ENCODE measurements around the gene GIN1. TPM values are rescaled to one million over a fixed set of nuclear protein-coding genes. Genes with fewer than 3 reads are reported as not detected.
"Not testable (repeated sequence)": the region's sequence is repeated elsewhere in the genome, so short reads cannot be mapped to it uniquely, and the experiment has no call there.

Gene GIN1
- total RNA-seq, 2 experiments from 2014 or later, result 11.0 to 13.0 TPM

DNA sequence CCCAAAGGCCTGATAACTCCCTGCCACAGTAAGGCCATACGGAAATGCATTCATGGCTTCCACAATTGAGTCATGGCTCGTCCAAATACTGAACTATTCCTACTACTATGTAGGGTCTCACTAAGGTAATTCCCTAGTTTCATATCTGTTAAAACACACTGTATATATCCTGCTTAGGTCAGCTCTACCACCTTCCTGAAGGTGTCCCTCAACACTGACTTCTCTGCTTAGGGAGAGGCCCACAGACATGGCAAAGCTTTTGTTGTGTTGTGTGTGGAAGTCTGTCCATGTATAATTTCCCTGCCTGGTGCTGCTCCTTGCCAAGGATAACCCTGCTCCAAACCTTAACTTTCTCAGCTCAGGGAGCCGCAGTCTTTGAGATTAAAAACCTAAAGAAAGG is 60.4 kb downstream of the GIN1 start:
- no peak overlapping the region for H3K4me3 Mint-ChIP-seq
- CTCF ChIA-PET, result no interaction called here
- H3K27me3 Mint-ChIP-seq (ENCODE audit: low read depth), result no peaks in the 10 kb centered on the region
- H3K4me1 Mint-ChIP-seq (ENCODE audit: low read depth), result no peaks in the 10 kb centered on the region
- intact Hi-C loops (cut with micrococcal nuclease), result loop anchor here (5.0 kb wide), 1 partner anchor 78 kb away; no protein-coding TSS in a partner anchor
- H3K27ac Mint-ChIP-seq, result no peak overlapping the region
- H3K36me3 Mint-ChIP-seq (ENCODE audit: low read depth), result no peaks in the 10 kb centered on the region
- no peaks in the 10 kb centered on the region for H3K9me3 Mint-ChIP-seq
- DNase-seq, result no peak

DNA sequence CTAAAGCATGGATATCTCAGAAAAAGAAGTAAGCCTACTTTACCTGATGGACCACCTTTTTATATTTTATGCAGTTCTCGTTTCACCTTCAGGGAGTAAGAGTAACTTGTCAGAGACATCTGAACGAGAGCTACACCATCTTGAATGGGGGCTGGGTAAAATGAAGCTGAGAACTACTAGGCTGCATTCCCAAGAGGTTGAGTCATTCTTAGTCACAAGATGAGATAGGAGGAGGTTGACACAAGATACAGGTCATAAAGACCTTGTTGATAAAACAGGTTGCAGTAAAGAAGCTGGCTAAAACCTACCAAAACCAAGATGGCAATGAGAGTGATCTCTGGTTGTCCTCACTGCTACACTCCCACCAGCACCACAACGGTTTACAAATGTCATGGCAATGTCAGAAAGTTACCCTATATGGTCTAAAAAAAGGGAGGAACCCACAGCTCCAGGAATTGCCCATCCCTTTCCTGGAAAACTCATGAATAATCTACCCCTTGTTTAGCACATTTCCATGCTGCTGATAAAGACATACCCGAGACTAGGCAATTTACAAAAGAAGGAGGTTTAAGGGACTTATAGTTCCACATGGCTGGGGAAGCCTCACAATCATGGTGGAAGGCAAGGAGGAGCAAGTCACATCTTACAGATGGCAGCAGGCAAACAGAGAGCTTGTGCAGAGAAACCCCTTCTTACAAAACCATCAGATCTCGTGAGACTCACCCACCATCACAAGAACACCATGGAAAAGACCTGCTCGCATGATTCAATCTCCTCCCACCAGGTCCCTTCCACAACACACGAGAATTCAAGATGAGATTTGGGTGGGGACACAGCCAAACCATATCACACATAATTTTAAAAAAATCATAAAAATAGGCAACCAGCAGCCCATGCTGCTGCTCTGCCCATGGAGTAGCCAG is 62.5 kb downstream of the GIN1 start:
- CTCF ChIA-PET, result interaction anchor here (0.6 kb wide), 1 partner anchor 32 kb away, joined by 3 read pairs; no protein-coding TSS in a partner anchor
- H3K4me3 Mint-ChIP-seq, result no peak overlapping the region

DNA sequence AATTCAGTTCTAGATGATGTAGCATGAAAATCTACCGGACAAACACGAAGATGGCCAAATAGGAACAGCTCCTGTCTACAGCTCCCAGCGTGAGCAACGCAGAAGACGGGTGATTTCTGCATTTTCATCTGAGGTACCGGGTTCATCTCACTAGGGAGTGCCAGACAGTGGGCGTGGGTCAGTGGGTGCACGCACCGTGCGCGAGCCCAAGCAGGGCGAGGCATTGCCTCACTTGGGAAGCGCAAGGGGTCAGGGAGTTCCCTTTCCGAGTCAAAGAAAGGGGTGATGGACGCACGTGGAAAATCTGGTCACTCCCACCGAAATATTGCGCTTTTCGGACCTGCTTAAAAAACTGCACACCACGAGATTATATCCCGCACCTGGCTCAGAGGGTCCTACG is 73.2 kb downstream of the GIN1 start:
- CTCF ChIA-PET, result interaction anchor here (2.1 kb wide), 1 partner anchor 365 kb away, joined by 6 read pairs; no protein-coding TSS in a partner anchor
- H3K4me1 Mint-ChIP-seq (ENCODE audit: low read depth); H3K27ac Mint-ChIP-seq; DNase-seq; H3K36me3 Mint-ChIP-seq (ENCODE audit: low read depth); H3K4me3 Mint-ChIP-seq; H3K9me3 Mint-ChIP-seq; intact Hi-C loops (cut with micrococcal nuclease); H3K27me3 Mint-ChIP-seq (ENCODE audit: low read depth): not testable (repeated sequence)

More for the DNA sequence above, 62.5 kb downstream of the GIN1 start:
- no peak for DNase-seq
- H3K9me3 Mint-ChIP-seq, result no peaks in the 10 kb centered on the region
- no peaks in the 10 kb centered on the region for H3K4me1 Mint-ChIP-seq (ENCODE audit: low read depth)
- intact Hi-C loops (cut with micrococcal nuclease), result loop anchor here (5.0 kb wide), 1 partner anchor 80 kb away; no protein-coding TSS in a partner anchor
- H3K27ac Mint-ChIP-seq, result no peak overlapping the region
- H3K36me3 Mint-ChIP-seq (ENCODE audit: low read depth), result no peaks in the 10 kb centered on the region
- no peaks in the 10 kb centered on the region for H3K27me3 Mint-ChIP-seq (ENCODE audit: low read depth)

GRCh38 chr5:103041071-103041676 is 78.8 kb downstream of the GIN1 start:
- CTCF ChIA-PET, result interaction anchor here (1.1 to 2.6 kb wide), 3 partner anchors 185 to 503 kb away, joined by 3 to 5 read pairs (median 5); no protein-coding TSS in a partner anchor
- Mint-ChIP-seq H3K36me3 (ENCODE audit: low read depth) (no peaks in the 10 kb centered on the region), H3K9me3 (no peaks in the 10 kb centered on the region), H3K4me1 (ENCODE audit: low read depth) (no peaks in the 10 kb centered on the region), H3K4me3 (no peak overlapping the region), H3K27me3 (ENCODE audit: low read depth) (no peaks in the 10 kb centered on the region), H3K27ac (no peak overlapping the region)
- intact Hi-C loops (cut with micrococcal nuclease), result loop anchor here (1.0 to 5.0 kb wide), 6 partner anchors 98 to 505 kb away; no protein-coding TSS in a partner anchor
- no peak for DNase-seq

DNA sequence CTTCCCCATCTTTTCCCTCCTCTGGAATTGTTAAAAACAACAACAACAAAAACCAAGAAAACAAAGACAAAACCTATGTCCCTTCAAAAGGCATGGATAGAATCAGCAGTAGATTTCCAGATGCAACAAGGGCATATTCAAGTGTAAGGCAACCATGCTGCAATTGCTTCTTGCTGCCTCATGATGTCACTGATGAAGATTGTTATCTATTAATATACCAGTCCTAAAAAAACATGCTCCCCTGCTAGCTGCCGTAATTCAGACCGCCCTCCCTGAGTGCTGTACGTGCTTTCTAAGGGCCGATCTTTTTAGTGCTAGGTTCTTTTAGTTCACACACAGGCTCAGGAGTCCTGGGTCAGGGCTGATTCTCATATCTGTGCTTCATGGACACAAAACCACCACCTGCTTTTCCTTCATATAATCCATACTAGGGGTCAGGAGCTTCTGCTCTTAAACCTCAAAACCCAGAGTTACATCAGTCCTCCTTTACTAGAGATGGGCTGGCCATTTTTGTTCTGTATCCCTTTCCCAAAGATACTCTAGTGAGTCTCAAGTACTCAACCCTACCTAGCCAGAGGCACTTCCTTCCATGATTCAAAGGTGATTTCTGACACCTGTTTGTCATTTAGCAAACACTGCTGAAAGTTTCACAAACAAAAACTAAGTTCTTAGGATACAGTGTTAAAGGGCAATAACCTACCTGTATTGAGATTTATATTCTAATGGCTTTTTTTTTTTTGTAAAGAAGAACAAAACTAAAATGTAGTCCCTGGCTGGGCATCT is 82.1 kb downstream of the GIN1 start:
- Mint-ChIP-seq H3K9me3 (no peaks in the 10 kb centered on the region), H3K36me3 (ENCODE audit: low read depth) (no peaks in the 10 kb centered on the region), H3K27me3 (ENCODE audit: low read depth) (no peaks in the 10 kb centered on the region), H3K4me3 (no peak overlapping the region), H3K27ac (no peak overlapping the region), H3K4me1 (ENCODE audit: low read depth) (no peaks in the 10 kb centered on the region)
- intact Hi-C loops (cut with micrococcal nuclease), result no loop called here
- no peak for DNase-seq
- CTCF ChIA-PET, result no interaction called here

GRCh38 chr5:103036601-103037000 is 83.3 kb downstream of the GIN1 start:
- Mint-ChIP-seq H3K27ac (no peak overlapping the region), H3K4me3 (no peak overlapping the region), H3K27me3 (ENCODE audit: low read depth) (no peaks in the 10 kb centered on the region), H3K9me3 (no peaks in the 10 kb centered on the region), H3K36me3 (ENCODE audit: low read depth) (no peaks in the 10 kb centered on the region), H3K4me1 (ENCODE audit: low read depth) (no peaks in the 10 kb centered on the region)
- no peak for DNase-seq
- CTCF ChIA-PET, result interaction anchor here (1.2 to 1.4 kb wide), 2 partner anchors 103 to 355 kb away, joined by 4 to 6 read pairs; no protein-coding TSS in a partner anchor
- intact Hi-C loops (cut with micrococcal nuclease), result no loop called here

Other genes starting within 250 kb of the GIN1 start
- 10 to 100 TPM; 35.8 to 45.0 TPM for gene PPIP5K2, start 163 bp upstream of the GIN1 start, total RNA-seq
- 1 to 10 TPM; 5.5 TPM for gene MACIR, start 138.6 kb upstream of the GIN1 start, total RNA-seq

Measured in activated naive CD4-positive, alpha-beta T cell treated with anti-CD3 and anti-CD28 coated beads for 36 hours (primary cell).